Psoas muscle (tissue), 8 donors: Measurements from ENCODE around the gene DIDO1. TPM values are rescaled to one million over a fixed set of nuclear protein-coding genes. Genes with fewer than 3 reads are reported as not detected.
A peak's percentile ranks its signal among the peaks of the same experiment; 100 is the strongest.

Experiments
- ATAC-seq, 4 donors: fragments of 200-7000 bp; cut with Tn5 transposase; one replicate each; pipeline ENCODE4 v1.9.1; 2020; ENCODE audit warnings: moderate library complexity in 3 of 4, mild to moderate bottlenecking in 2 of 4
- DNase-seq, 2 donors: peaks; one replicate each; pipeline ENCODE4 v3.0.0-alpha.2; 2020
- H3K27ac ChIP-seq: fragments of 200-600 bp; one replicate; pipeline ENCODE4 v1.8.0; 2022
- H3K27me3 ChIP-seq, 3 donors: fragments of 200-600 bp in 1 of 3; one replicate each; pipeline versions ENCODE4 v1.6.1 to v1.8.0; 2013 to 2022; ENCODE audit warnings: low read length in 2 of 3, mild to moderate bottlenecking in 2 of 3, moderate library complexity in 1 of 3; ENCODE audit not compliant: insufficient read depth in 3 of 3
- H3K36me3 ChIP-seq, 2 donors: fragments of 200-600 bp in 1 of 2; one replicate each; pipeline versions ENCODE4 v1.6.1 to v1.8.0; 2013 to 2022; ENCODE audit warnings: low read depth in 1 of 2, mild to moderate bottlenecking in 1 of 2, moderate library complexity in 1 of 2; ENCODE audit not compliant: insufficient read depth in 1 of 2
- H3K4me1 ChIP-seq: fragments of 200-600 bp; one replicate; pipeline ENCODE4 v1.8.0; 2022
- H3K4me3 ChIP-seq: fragments of 200-600 bp; one replicate; pipeline ENCODE4 v1.8.0; 2022; ENCODE audit warnings: mild to moderate bottlenecking
- H3K9me3 ChIP-seq: fragments of 200-600 bp; one replicate; pipeline ENCODE4 v1.8.0; 2022
- CTCF ChIP-seq: fragments of 200-600 bp; IDR thresholded peaks from one replicate; pipeline ENCODE4 v1.8.0; 2022; ENCODE audit warnings: antibody characterized with exemption
- WGBS, 3 donors: extraction: QIAGEN DNeasy Blood & Tissue Kit; methylation state at CpG; one replicate each; pipeline versions ENCODE4 v1.1.6 to v1.1.7; 2013; 5-methylcytosine and 5-hydroxymethylcytosine counted together
- intact Hi-C, 2 donors: fragments of 100-400 bp; cut with DNase I; formaldehyde crosslinking; loops; one replicate each; pipeline versions ENCODE4 v1.11.0 to v1.14.2; 2022
- polyA plus RNA-seq, 3 donors: library from polyadenylated mRNA; stranded (reverse); fragments of 200-250 nt; gene quantifications; one replicate each; pipeline ENCODE4 v1.2.3, GENCODE V29; 2013
- total RNA-seq, 4 donors: library from RNA; stranded (reverse); fragmentation: NEBNext Ultra II Directional in 2 of 4; extraction: Animal tissue kit (Norgen Biotek cat#: 25700) in 2 of 4; gene quantifications; one replicate each; pipeline versions ENCODE4 v1.2.1 to v1.2.4, GENCODE V29; 2021 to 2023
- donor health status: healthy with polysubstance abuse.
- donor health status: DM: no; HTN: no; CAD: no; lungs with moderate emphysema.
- donor health status: Bipolar disorder and iron deficiency.
- donor health status: healthy.
- donor health status: DM: yes; HTN: yes; CAD: no.
- donor health status: DM: no; HTN: no; CAD: no.
- donor health status: DM: no; HTN: no; CAD: no.
- donor health status: DM: yes; HTN: yes; CAD: no.

The DIDO1 gene
- total and polyA plus RNA-seq, 7 donors: 10.0 to 32.4 (median 23.9) TPM

GRCh38 chr20:62941792-62942191 lies 15.5 kb upstream of the DIDO1 start:
- no peak for TF ChIP-seq CTCF
- Histone ChIP-seq H3K4me3 (no peak overlapping the region), H3K27ac (no peak overlapping the region), H3K27me3 (no peaks in the 10 kb centered on the region), H3K36me3 (peaks cover 11 to 60% of the 10 kb centered on the region in 2 donors), H3K9me3 (no peaks in the 10 kb centered on the region), H3K4me1 (peaks cover 19% of the 10 kb centered on the region)
- intact Hi-C loops: no loop called here
- WGBS, 3 donors: 95 to 100% (median 95%) methylated on average over 1 of the region's 1 CpG
- no peak for ATAC-seq
- DNase-seq: no peak

- ATAC-seq (no peak), DNase-seq (no peak)
- WGBS, 3 donors: 85 to 87% (median 85%) methylated on average over 8 of the region's 8 CpGs
- no peaks in the 10 kb centered on the region for H3K27me3 ChIP-seq
- H3K9me3 ChIP-seq: no peaks in the 10 kb centered on the region
- H3K36me3 ChIP-seq: peaks cover 8 to 52% of the 10 kb centered on the region in 2 donors
- H3K4me1 ChIP-seq: peaks cover 25% of the 10 kb centered on the region
- H3K4me3 ChIP-seq: no peak overlapping the region
- intact Hi-C loops: no loop called here
- H3K27ac ChIP-seq: no peak overlapping the region
- no peak for TF ChIP-seq CTCF
Measured at GRCh38 chr20:62940875-62941274, 14.6 kb upstream of the DIDO1 start.

GRCh38 chr20:62938105-62938888 lies 12.0 kb upstream of the DIDO1 start, which contains the start of gene GID8:
Gene GID8, plus strand, starts transcription at chr20:62938147. Its CDS starts 3,356 bp downstream, at chr20:62941503.
- peak; percentile 26 to 43 (median 42) for ATAC-seq
- Histone ChIP-seq H3K27me3 (no peaks in the 10 kb centered on the region), H3K4me1 (peaks cover 34% of the 10 kb centered on the region), H3K4me3 (peak within 1 kb of the TSS; percentile 93), H3K27ac (peak within 1 kb of the TSS; percentile 93), H3K36me3 (peaks cover under 1 to 40% of the 10 kb centered on the region in 2 donors), H3K9me3 (no peaks in the 10 kb centered on the region)
- intact Hi-C loops: loop anchor here (5.0 to 10.0 kb wide), 2 partner anchors 36 to 133 kb away; partner anchors contain the start of gene OGFR (in 1 of the 2)
- 0% methylated on average over 50 to 79 of the region's 79 CpGs for WGBS, 3 donors
- peak; percentile 62 to 76 for DNase-seq
- no peak for TF ChIP-seq CTCF

- Histone ChIP-seq H3K36me3 (peaks cover 0 to 39% of the 10 kb centered on the region in 2 donors), H3K4me1 (peaks cover 38% of the 10 kb centered on the region), H3K27me3 (no peaks in the 10 kb centered on the region), H3K27ac (peak overlapping the region; percentile 93), H3K4me3 (peak overlapping the region; percentile 93), H3K9me3 (no peaks in the 10 kb centered on the region)
- no peak for TF ChIP-seq CTCF
- WGBS, 3 donors: 0 to 1% (median 0%) methylated on average over 82 to 92 of the region's 92 CpGs
- intact Hi-C loops: loop anchor here (5.0 to 10.0 kb wide), 2 partner anchors 35 to 133 kb away; partner anchors contain the start of gene OGFR (in 1 of the 2)
- peak; percentile 97 to 99 for DNase-seq
- peak; percentile 97 to 99 (median 98) for ATAC-seq
Measured at GRCh38 chr20:62937268-62938104, 11.2 kb upstream of the DIDO1 start.
